Measurements from ENCODE around the gene SLC34A3.

DNA sequence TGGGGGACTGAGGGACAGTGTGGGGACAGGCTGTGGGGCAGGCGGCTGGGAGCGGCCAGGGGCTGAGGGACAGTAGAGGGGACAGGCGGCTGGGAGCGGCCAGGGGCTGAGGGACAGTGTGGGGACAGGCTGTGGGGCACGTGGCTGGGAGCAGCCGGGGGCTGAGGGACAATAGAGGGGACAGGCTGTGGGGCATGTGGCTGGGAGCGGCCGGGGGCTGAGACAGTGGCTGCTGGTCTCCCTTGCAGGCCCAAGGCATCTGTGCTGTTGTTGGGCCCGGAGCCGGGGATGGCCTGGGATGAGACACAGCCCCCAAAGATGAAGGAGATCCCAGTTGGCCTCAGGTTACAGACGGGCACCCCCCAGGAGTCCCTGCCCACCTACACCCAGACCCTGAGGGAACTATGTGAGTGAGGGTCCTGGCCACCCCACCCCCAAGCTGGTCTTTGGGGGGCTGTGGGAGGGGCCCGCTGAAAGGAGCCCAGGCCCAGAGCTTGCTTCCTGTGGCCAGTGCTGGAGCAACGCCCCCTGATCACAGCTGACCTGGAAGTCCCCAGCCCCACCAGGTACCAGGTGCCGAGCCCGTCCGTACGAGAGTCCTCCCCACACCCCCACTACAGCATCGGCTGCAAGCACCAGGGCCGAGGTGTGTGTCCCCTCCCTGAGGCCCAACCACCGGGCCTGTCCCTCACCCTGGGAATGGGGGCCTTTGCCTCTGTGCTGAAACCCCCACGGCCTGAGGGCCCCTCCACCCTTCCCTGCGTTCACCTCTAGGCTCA lies 21.0 kb downstream of the SLC34A3 start:
- TF ChIP-seq, protein P1, sequence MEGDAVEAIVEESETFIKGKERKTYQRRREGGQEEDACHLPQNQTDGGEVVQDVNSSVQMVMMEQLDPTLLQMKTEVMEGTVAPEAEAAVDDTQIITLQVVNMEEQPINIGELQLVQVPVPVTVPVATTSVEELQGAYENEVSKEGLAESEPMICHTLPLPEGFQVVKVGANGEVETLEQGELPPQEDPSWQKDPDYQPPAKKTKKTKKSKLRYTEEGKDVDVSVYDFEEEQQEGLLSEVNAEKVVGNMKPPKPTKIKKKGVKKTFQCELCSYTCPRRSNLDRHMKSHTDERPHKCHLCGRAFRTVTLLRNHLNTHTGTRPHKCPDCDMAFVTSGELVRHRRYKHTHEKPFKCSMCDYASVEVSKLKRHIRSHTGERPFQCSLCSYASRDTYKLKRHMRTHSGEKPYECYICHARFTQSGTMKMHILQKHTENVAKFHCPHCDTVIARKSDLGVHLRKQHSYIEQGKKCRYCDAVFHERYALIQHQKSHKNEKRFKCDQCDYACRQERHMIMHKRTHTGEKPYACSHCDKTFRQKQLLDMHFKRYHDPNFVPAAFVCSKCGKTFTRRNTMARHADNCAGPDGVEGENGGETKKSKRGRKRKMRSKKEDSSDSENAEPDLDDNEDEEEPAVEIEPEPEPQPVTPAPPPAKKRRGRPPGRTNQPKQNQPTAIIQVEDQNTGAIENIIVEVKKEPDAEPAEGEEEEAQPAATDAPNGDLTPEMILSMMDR (IDR thresholded peaks at IDR 0.05) = no peak
- no peak for TF ChIP-seq POLR2A (IDR thresholded peaks at IDR 0.05)

All from esophagus squamous epithelium (tissue), 4 donors.